Measurements from ENCODE around the gene PLCB1. TPM values are rescaled to one million over a fixed set of nuclear protein-coding genes. Genes with fewer than 3 reads are reported as not detected.

PLCB1 gene
- total RNA-seq, 1 experiment from 2014 or later = 4.4 TPM

- CTCF ChIA-PET = no interaction called here
- no peaks in the 10 kb centered on the region for H3F3A ChIP-seq (ENCODE audit: low read length, unreplicated experiment)
- H3K4me2 ChIP-seq (ENCODE audit: low read length) = no peak overlapping the region
- no peak overlapping the region for H3K9ac ChIP-seq (ENCODE audit: low read length)
- H4K20me1 ChIP-seq (ENCODE audit: low read length) = no peaks in the 10 kb centered on the region
- no peak for TF ChIP-seq CTCF (conservative IDR thresholded peaks at IDR 0.05; ENCODE audit: low read depth, low read length)
- no peak for TF ChIP-seq EZH2phosphoT487 (IDR thresholded peaks at IDR 0.05; ENCODE audit: borderline replicate concordance, low read length)
- TF ChIP-seq EZH2 (IDR thresholded peaks at IDR 0.05; ENCODE audit: low read length, unreplicated experiment) = no peak
- H3K9me2 ChIP-seq (replicated peaks; ENCODE audit: low read length) = no peaks in the 10 kb centered on the region
- no peaks in the 10 kb centered on the region for H3K4me1 ChIP-seq (ENCODE audit: insufficient read depth, low read length)
- no peaks in the 10 kb centered on the region for H3K79me2 ChIP-seq (ENCODE audit: low read length)
- no peaks in the 10 kb centered on the region for H3K9me3 ChIP-seq (ENCODE audit: low read length)
- H3K27me3 ChIP-seq (ENCODE audit: low read length) = peaks cover 8% of the 10 kb centered on the region; the same call in 1 of the 2 replicates
- no peak overlapping the region for H3K4me3 ChIP-seq (ENCODE audit: low read length)
- no peaks in the 10 kb centered on the region for H3K36me3 ChIP-seq (ENCODE audit: low read depth, low read length)
- no TSS peak for BruUV-seq (replicated peaks)
- POLR2A ChIA-PET (ENCODE audit: unreplicated experiment) = no interaction called here
- intact Hi-C loops (cut with micrococcal nuclease) = no loop called here
- no peak overlapping the region for H3K27ac ChIP-seq (ENCODE audit: low read length)
- DNase-seq = no peak
- no peak for ATAC-seq
- no peak overlapping the region for H2AFZ ChIP-seq (ENCODE audit: low read length)
Measured at GRCh38 chr20:8271727-8272126, 139.7 kb downstream of the PLCB1 start.

GRCh38 chr20:8272766-8273165, 140.7 kb downstream of the PLCB1 start:
- ChIA-PET CTCF (no interaction called here), POLR2A (ENCODE audit: unreplicated experiment) (no interaction called here)
- Histone ChIP-seq H3K9me2 (replicated peaks; ENCODE audit: low read length) (no peaks in the 10 kb centered on the region), H3K4me1 (ENCODE audit: insufficient read depth, low read length) (no peaks in the 10 kb centered on the region), H3K9ac (ENCODE audit: low read length) (no peak overlapping the region), H3K4me3 (ENCODE audit: low read length) (no peak overlapping the region), H3K27me3 (ENCODE audit: low read length) (peaks cover 8% of the 10 kb centered on the region; the same call in 1 of the 2 replicates), H2AFZ (ENCODE audit: low read length) (no peak overlapping the region), H3K4me2 (ENCODE audit: low read length) (no peak overlapping the region), H3K36me3 (ENCODE audit: low read depth, low read length) (no peaks in the 10 kb centered on the region), H4K20me1 (ENCODE audit: low read length) (no peaks in the 10 kb centered on the region), H3K9me3 (ENCODE audit: low read length) (no peaks in the 10 kb centered on the region), H3K79me2 (ENCODE audit: low read length) (no peaks in the 10 kb centered on the region), H3F3A (ENCODE audit: low read length, unreplicated experiment) (no peaks in the 10 kb centered on the region), H3K27ac (ENCODE audit: low read length) (no peak overlapping the region)
- intact Hi-C loops (cut with micrococcal nuclease) = no loop called here
- DNase-seq (no peak), ATAC-seq (no peak)
- no TSS peak for BruUV-seq (replicated peaks)
- TF ChIP-seq EZH2phosphoT487 (IDR thresholded peaks at IDR 0.05; ENCODE audit: borderline replicate concordance, low read length) = no peak
- no peak for TF ChIP-seq EZH2 (IDR thresholded peaks at IDR 0.05; ENCODE audit: low read length, unreplicated experiment)
- TF ChIP-seq CTCF (conservative IDR thresholded peaks at IDR 0.05; ENCODE audit: low read depth, low read length) = no peak

GRCh38 chr20:8284902-8285301, 152.8 kb downstream of the PLCB1 start:
- no TSS peak for BruUV-seq (replicated peaks)
- Histone ChIP-seq H3K36me3 (ENCODE audit: low read depth, low read length) (no peaks in the 10 kb centered on the region), H3K9me2 (replicated peaks; ENCODE audit: low read length) (no peaks in the 10 kb centered on the region), H3F3A (ENCODE audit: low read length, unreplicated experiment) (no peaks in the 10 kb centered on the region), H3K9ac (ENCODE audit: low read length) (no peak overlapping the region), H3K79me2 (ENCODE audit: low read length) (no peaks in the 10 kb centered on the region), H3K9me3 (ENCODE audit: low read length) (no peaks in the 10 kb centered on the region), H3K27me3 (ENCODE audit: low read length) (peaks cover 12% of the 10 kb centered on the region; the same call in 1 of the 2 replicates), H3K27ac (ENCODE audit: low read length) (no peak overlapping the region), H4K20me1 (ENCODE audit: low read length) (no peaks in the 10 kb centered on the region), H3K4me3 (ENCODE audit: low read length) (no peak overlapping the region), H3K4me1 (ENCODE audit: insufficient read depth, low read length) (no peaks in the 10 kb centered on the region), H2AFZ (ENCODE audit: low read length) (no peak overlapping the region), H3K4me2 (ENCODE audit: low read length) (no peak overlapping the region)
- ChIA-PET POLR2A (ENCODE audit: unreplicated experiment) (no interaction called here), CTCF (no interaction called here)
- intact Hi-C loops (cut with micrococcal nuclease) = loop anchor here (5.0 kb wide), 1 partner anchor 153 kb away; the partner anchor contains the start of gene PLCB1
- TF ChIP-seq EZH2 (IDR thresholded peaks at IDR 0.05; ENCODE audit: low read length, unreplicated experiment) (no peak), CTCF (conservative IDR thresholded peaks at IDR 0.05; ENCODE audit: low read depth, low read length) (no peak), EZH2phosphoT487 (IDR thresholded peaks at IDR 0.05; ENCODE audit: borderline replicate concordance, low read length) (no peak)
- DNase-seq (no peak), ATAC-seq (no peak)

Measured in PC-3 (cell line).